Uterus (tissue), 4 donors: ENCODE data around the gene UBE4B. TPM values are rescaled to one million over a fixed set of nuclear protein-coding genes. Genes with fewer than 3 reads are reported as not detected.

Source experiments
- DNase-seq, 2 donors: peaks; one replicate each; pipeline ENCODE4 v3.0.0-alpha.2; 2019 to 2020
- H3K27ac ChIP-seq, 2 donors: fragments of 200-600 bp; sonication (generic); 1 replicate in 1 of 2; 2 replicates in 1 of 2; pipeline ENCODE4 v1.5.1; 2016 to 2018
- H3K27me3 ChIP-seq, 2 donors: fragments of 200-600 bp; sonication (generic); one replicate each; pipeline ENCODE4 v1.5.1; 2018 to 2019; ENCODE audit warnings: control low read depth in 1 of 2
- H3K36me3 ChIP-seq, 2 donors: fragments of 200-600 bp; sonication (generic); one replicate each; pipeline ENCODE4 v1.5.1; 2019; ENCODE audit warnings: control low read depth in 1 of 2
- H3K4me1 ChIP-seq, 2 donors: fragments of 200-600 bp; sonication (generic); one replicate each; pipeline ENCODE4 v1.5.1; 2018 to 2019; ENCODE audit warnings: control low read depth in 1 of 2
- H3K4me3 ChIP-seq, 2 donors: fragments of 200-600 bp; sonication (generic); 1 replicate in 1 of 2; 2 replicates in 1 of 2; pipeline ENCODE4 v1.5.1; 2018 to 2019; ENCODE audit warnings: mild to moderate bottlenecking in 1 of 2
- H3K9me3 ChIP-seq, 2 donors: fragments of 200-600 bp; sonication (generic); one replicate each; pipeline ENCODE4 v1.5.1; 2019; ENCODE audit warnings: control low read depth in 1 of 2
- POLR2A ChIP-seq, 2 donors: fragments of 450-650 bp; IDR thresholded peaks; one replicate each; pipeline ENCODE4 v1.6.1; 2016; ENCODE audit warnings: antibody characterized with exemption in 2 of 2, mild to moderate bottlenecking in 1 of 2, moderate library complexity in 1 of 2
- intact Hi-C: fragments of 100-400 bp; cut with DNase I; formaldehyde crosslinking; loops from one replicate; pipeline ENCODE4 v1.15.1; 2023; ENCODE audit warnings: low total_unique reads
- total RNA-seq, 4 donors: library from RNA; depleted of rRNA in 3 of 4; stranded (reverse); fragments of >200 nt in 3 of 4; gene quantifications; one replicate each; pipeline versions ENCODE4 v1.1.0 to v1.2.4, GENCODE V29; 2014 to 2023
- TF ChIP-seq, protein P1 (sequence below), 4 experiments: fragments of 200-600 bp in 2 of 4; fragments of 450-650 bp in 2 of 4; sonication (generic) in 2 of 4; IDR thresholded peaks; one replicate each; pipeline ENCODE4 v1.5.1; 2016 to 2019; ENCODE audit warnings: antibody characterized with exemption in 4 of 4, mild to moderate bottlenecking in 2 of 4, moderate library complexity in 1 of 4
- donor health status: DM: yes; HTN: yes; CAD: no.

UBE4B gene
- total RNA-seq, 4 donors from 2014 or later: 15.4 to 54.2 (median 30.4) TPM

DNA sequence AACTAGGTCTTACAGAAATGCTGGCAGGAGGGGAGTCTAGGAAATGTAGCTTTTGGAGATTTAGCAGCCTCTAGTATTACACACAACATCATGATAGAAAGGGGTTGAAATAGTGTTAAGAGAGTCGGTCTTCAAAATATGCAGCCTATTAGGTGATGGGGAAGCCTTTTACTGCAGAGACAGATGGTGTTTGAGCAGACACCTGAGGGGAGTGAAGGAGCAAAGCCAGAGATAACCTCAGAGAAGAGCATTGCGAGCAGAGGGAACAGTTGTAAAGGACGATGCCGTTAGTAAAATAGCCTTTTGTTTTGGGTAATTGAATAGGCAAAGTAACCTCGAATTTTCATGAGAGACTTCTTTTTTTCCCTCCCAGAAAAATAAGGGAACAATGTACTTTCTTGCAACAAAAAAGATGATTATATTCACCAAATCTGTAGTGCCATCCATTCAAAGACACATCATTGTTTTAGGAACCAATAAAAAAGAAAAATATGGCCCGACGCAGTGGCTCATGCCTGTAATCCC, 111.3 kb downstream of the UBE4B start:
- TF ChIP-seq POLR2A (IDR thresholded peaks at IDR 0.05): no peak
- TF ChIP-seq, protein P1, sequence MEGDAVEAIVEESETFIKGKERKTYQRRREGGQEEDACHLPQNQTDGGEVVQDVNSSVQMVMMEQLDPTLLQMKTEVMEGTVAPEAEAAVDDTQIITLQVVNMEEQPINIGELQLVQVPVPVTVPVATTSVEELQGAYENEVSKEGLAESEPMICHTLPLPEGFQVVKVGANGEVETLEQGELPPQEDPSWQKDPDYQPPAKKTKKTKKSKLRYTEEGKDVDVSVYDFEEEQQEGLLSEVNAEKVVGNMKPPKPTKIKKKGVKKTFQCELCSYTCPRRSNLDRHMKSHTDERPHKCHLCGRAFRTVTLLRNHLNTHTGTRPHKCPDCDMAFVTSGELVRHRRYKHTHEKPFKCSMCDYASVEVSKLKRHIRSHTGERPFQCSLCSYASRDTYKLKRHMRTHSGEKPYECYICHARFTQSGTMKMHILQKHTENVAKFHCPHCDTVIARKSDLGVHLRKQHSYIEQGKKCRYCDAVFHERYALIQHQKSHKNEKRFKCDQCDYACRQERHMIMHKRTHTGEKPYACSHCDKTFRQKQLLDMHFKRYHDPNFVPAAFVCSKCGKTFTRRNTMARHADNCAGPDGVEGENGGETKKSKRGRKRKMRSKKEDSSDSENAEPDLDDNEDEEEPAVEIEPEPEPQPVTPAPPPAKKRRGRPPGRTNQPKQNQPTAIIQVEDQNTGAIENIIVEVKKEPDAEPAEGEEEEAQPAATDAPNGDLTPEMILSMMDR (IDR thresholded peaks at IDR 0.05): no peak
- no peak for DNase-seq
- Histone ChIP-seq H3K27ac (no peak overlapping the region), H3K9me3 (no peaks in the 10 kb centered on the region), H3K4me3 (no peak overlapping the region), H3K36me3 (no peaks in the 10 kb centered on the region), H3K27me3 (no peaks in the 10 kb centered on the region), H3K4me1 (no peaks in the 10 kb centered on the region)
- intact Hi-C loops: no loop called here

DNA sequence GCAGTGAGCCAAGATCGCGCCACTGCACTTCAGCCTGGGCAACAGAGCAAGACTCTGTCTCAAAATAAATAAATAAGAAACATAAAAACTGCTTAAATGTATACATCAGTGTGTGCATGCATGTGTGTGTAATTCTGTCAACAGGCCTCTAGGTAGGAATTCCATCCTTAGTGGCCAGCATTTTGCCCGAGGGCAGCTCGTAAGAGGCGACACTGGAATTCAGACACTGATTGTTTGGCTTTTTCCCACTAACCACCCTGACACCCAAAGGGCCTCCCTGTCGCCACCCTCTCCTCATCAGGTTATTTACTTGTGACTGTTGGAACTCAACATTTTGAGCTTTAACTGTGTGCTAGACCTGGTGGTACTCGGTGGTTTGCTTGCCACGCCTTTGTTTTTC, 113.6 kb downstream of the UBE4B start:
- Histone ChIP-seq H3K27me3 (no peaks in the 10 kb centered on the region), H3K4me1 (no peaks in the 10 kb centered on the region), H3K4me3 (no peak overlapping the region), H3K27ac (no peak overlapping the region), H3K9me3 (no peaks in the 10 kb centered on the region), H3K36me3 (no peaks in the 10 kb centered on the region)
- DNase-seq: no peak
- TF ChIP-seq POLR2A (IDR thresholded peaks at IDR 0.05): no peak
- TF ChIP-seq, protein P1 (IDR thresholded peaks at IDR 0.05): no peak
- intact Hi-C loops: no loop called here

DNA sequence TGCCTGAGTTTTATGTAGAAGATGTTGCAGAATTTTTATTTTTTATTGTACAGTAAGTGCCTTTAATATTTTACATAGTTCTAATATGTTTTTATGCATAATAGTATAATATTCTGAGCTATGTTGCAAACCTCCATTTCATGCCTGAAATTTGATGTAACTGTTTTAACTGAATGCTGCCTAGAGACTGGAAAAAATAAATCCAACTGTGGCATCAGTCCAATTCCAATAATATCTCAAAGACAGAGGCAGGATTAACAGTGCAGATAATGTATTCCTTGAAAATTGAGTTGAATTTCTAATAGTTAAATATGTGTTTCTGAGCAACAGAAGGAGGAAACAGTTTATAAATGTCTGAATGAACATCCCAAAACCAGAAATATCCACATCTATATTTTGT, 116.5 kb downstream of the UBE4B start:
- no peaks in the 10 kb centered on the region for H3K36me3 ChIP-seq
- DNase-seq: no peak
- intact Hi-C loops: no loop called here

DNA sequence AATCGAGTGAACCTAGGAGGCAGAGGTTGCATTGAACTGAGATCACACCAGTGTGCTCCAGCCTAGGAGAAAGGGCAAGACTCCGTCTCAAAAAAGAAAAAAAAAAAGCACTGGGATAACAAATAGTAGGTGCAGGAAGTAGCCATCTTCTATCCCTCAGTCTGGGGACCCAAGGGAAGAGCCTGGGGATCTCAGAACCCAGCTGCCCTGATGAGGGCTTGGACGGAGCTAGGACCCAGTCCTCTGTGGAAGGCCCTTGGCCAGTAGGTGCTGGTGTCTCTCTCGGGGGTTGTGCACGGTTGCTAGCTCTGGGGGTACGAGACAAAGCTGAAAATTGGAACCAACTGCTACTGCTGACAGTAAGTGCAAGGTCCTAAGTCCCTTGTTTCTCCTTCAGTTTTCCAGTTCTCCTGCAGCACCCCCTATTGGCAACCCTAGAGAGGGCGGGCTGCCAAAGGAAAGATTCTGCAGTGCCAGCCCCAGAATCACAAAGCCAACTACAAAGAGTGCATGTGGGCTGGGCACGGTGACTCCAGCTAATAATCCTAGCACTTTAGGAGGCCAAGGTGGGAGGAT, 120.0 kb downstream of the UBE4B start:
- DNase-seq: peak; percentile 36 to 49
- intact Hi-C loops: no loop called here
- Histone ChIP-seq H3K27ac (no peak overlapping the region), H3K9me3 (no peaks in the 10 kb centered on the region), H3K4me3 (no peak overlapping the region), H3K27me3 (no peaks in the 10 kb centered on the region), H3K4me1 (no peaks in the 10 kb centered on the region), H3K36me3 (no peaks in the 10 kb centered on the region)
- no peak for TF ChIP-seq POLR2A (IDR thresholded peaks at IDR 0.05)
- TF ChIP-seq, protein P1 (IDR thresholded peaks at IDR 0.05): peak; percentile 10 to 50 (median 39)

More for the DNA sequence above, 116.5 kb downstream of the UBE4B start:
- no peak overlapping the region for H3K27ac ChIP-seq
- H3K4me1 ChIP-seq: no peaks in the 10 kb centered on the region
- no peak for TF ChIP-seq POLR2A (IDR thresholded peaks at IDR 0.05)
- TF ChIP-seq, protein P1 (IDR thresholded peaks at IDR 0.05): no peak
- no peak overlapping the region for H3K4me3 ChIP-seq
- H3K27me3 ChIP-seq: no peaks in the 10 kb centered on the region
- H3K9me3 ChIP-seq: no peaks in the 10 kb centered on the region

DNA sequence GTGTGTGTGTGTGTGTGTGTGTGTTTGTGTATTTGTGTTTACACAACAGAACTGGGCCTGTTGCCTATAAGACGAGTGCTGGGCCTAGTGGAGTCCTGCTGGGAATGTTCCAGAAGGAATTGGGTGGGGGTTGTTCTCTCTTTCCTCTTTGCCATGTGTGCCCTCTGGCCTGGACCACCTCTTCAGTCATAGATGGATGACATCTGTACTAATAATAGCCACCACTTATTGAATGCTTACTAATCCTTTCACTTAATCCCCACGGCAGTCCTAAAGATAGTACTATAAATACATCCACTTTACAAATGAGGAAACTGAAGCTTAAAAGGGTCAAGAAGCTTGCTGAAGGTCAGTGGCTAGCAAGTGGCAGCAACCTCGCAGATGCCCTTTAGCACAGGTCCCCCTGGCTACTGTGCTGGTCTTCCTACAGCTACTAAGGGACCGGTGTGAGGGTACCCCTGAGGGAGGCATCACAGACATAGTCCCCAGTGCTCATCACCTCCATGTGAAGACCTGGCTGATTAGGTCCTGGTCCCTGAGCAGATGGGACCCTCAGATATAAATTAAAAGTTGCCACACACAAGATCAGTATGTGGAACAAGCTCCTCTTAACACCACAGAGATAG, 122.4 kb downstream of the UBE4B start:
- Histone ChIP-seq H3K27me3 (no peaks in the 10 kb centered on the region), H3K9me3 (no peaks in the 10 kb centered on the region), H3K4me1 (peaks cover 0 to 4% of the 10 kb centered on the region in 2 donors), H3K36me3 (no peaks in the 10 kb centered on the region), H3K4me3 (no peak overlapping the region), H3K27ac (no peak overlapping the region)
- TF ChIP-seq, protein P1 (IDR thresholded peaks at IDR 0.05): no peak
- no peak for TF ChIP-seq POLR2A (IDR thresholded peaks at IDR 0.05)
- intact Hi-C loops: no loop called here
- DNase-seq: no peak
